GM18520 (cell line): ENCODE data around the gene SMOC2.

Source experiments
- ATAC-seq: cut with Tn5 transposase; IDR thresholded peaks from one replicate; pipeline ENCODE4 v1.9.1; 2021; ENCODE audit not compliant: unreplicated experiment

The SMOC2 gene, protein sequence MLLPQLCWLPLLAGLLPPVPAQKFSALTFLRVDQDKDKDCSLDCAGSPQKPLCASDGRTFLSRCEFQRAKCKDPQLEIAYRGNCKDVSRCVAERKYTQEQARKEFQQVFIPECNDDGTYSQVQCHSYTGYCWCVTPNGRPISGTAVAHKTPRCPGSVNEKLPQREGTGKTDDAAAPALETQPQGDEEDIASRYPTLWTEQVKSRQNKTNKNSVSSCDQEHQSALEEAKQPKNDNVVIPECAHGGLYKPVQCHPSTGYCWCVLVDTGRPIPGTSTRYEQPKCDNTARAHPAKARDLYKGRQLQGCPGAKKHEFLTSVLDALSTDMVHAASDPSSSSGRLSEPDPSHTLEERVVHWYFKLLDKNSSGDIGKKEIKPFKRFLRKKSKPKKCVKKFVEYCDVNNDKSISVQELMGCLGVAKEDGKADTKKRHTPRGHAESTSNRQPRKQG

DNA sequence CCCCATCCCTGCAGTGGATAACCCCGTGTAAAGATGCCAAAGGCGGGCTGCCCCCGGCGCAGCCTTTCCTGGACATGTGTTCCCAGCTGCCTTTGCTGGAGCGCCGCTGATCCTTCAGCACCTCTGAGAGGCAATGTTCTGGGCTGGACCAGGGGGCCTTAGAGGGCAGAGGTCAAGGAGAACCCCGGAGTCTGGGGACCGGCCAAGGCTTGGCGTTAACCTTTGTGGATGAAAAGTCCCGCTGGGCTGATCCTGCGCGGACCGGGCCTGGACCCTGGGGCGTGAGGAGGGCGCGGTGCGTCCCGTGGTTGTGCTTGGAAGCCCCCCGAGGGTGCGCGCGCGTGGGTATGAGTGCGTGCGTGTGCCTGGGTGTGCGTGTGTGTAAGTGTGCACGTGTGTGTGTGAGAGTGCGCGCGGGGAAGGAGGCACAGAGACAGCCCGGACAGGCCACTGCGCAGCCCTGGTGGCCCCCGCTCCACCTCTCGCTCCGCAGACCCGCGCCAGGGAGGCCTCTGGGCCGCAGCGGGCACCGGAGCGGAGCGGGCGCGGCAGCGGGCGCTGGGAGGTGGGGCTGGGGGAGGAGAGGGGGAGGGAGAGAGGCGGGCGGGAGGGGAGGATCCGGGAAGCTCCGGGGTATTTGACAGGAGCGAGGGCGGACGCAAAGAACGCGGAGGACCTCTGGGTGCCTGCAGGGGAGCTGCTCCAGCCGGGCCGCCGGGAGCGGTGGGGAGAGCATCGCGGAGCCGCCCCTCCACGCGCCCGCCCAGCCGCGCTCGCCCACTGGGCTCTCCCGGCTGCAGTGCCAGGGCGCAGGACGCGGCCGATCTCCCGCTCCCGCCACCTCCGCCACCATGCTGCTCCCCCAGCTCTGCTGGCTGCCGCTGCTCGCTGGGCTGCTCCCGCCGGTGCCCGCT lies at the start of gene SMOC2:
Gene SMOC2, plus strand, starts transcription at position 665 of the 914 bp plus-strand sequence. Its CDS starts 187 bp downstream, at position 852.
- no peak for ATAC-seq

DNA sequence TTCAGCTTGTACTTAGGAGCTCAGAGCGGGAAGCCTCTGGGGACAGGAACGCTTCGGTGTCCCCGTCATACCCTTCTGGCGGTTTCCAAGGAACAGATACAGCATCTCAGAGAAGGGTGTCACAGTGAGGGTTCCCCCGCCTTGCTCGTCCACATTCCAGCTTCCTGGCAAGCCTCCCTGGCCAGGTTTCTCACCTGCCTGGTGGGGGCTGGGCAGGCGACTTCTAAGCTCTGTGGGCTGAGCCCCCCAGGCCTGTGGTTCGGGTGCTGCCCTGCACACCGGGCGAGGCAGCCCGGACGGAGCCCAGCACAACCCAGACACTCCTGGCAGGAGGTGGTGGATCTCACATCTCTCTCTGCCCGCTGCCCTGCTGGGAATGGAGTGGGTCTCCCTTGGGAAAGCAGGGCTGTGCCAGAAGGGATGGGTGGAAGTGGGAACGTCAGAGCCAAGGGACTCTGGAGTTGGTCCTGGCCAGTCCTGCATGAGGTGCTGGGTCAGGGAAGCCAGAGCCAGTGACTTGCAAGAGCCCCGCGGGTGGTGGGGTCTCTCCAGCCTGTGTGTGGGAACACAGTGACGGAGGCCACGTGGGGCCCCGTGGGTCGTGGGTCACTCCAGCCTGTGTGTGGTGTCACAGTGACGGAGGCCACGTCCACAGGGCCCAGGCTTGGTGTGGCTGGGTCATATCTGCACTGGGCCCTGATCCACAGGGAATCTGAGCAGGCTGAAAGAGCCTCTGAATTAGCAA lies 47.7 kb upstream of the SMOC2 start:
- no peak for ATAC-seq

DNA sequence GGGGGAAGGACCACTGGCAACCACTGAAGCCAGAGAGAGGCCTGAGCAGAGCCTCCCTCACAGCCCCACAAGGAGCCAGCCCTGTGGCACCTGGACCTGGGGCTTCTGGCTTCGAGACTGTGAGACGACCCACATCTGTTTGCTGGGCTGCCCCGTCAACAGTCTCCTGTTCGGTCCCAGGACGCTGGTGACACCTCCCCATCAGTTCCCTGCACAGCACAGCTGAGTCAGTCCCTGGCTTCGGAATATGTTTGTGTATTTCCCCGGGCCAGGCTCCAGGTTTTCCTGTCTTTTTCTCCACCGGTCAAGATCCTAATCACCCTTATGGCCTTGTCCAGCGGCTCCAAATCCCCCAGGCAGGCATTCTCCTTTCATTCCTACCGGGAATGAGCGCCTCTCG lies 46.4 kb upstream of the SMOC2 start:
- ATAC-seq = no peak

DNA sequence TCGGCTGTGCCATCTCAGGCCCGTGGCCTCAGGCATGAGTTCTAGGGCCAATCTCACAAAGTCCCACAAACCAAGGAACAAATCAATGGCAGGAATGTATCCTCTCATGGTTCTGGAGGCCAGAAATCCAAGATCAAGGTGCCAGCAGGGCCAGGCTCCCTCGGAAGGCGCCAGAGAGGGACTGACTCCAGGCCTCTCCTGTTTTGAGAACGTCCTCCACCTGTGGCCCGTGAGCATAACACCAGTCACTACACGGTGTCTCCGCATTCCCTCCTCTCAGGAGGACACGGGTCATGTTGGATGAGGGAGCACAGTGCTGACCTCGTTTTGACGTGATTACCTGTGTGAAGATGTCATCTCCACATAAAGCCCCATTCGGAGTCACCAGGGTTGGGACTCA lies 45.0 kb upstream of the SMOC2 start:
- no peak for ATAC-seq

DNA sequence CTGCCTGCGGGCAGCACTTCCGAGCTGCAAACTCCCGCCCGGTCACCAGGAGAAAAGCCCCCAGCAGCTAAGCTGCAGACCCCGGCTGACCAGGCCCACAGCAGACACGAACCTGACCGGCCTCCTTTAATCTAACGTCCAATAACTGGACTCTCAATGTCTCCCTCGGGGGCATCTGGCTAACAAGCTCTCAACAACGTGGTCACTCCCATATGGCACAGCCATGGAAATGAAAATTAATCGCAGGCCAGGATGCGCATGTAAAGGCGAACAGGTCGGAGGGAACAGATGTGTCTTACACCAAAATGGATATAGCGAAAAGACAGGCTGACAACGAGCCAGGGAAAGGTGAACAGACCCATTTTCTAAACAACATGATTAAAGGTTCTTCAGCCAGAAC lies 44.4 kb upstream of the SMOC2 start:
- no peak for ATAC-seq

DNA sequence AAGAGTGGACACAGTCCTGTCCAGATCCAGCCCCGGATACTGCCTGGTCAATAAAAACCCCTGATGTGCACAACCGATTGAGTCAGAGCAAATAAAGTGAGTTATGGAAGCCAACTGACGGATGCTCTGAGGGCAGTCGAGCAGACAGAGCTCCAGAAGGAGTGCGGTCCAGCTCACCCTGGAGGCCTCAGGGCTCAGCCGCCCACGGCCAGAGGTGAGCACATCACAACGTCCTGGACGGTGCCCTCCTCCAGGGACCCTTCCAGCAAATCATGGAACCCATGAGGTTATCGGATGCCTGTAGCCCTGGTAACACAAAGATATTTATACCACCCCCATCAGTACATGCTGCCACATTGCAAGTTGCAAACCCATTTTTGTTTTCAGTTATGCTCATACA lies 44.0 kb upstream of the SMOC2 start:
- no peak for ATAC-seq

DNA sequence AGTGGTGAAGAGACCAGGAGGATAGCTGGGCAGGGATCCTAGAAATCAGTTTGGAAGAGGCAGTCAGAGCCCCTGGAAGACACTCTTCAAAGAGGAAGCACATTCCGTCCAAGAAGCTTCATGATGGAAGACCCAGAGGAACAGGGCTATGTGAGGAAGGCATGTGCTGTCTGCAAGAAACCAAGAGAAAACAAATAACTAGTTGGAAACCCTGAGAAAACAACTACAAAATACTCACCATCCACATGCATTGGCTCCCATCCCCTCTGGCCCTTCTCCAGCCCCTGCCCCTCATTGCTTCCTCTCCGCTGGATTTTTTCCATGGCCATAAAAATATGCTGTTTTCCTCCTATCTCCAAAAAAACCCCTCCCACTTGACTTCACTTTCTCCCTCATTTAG lies 40.9 kb upstream of the SMOC2 start:
- ATAC-seq = no peak

DNA sequence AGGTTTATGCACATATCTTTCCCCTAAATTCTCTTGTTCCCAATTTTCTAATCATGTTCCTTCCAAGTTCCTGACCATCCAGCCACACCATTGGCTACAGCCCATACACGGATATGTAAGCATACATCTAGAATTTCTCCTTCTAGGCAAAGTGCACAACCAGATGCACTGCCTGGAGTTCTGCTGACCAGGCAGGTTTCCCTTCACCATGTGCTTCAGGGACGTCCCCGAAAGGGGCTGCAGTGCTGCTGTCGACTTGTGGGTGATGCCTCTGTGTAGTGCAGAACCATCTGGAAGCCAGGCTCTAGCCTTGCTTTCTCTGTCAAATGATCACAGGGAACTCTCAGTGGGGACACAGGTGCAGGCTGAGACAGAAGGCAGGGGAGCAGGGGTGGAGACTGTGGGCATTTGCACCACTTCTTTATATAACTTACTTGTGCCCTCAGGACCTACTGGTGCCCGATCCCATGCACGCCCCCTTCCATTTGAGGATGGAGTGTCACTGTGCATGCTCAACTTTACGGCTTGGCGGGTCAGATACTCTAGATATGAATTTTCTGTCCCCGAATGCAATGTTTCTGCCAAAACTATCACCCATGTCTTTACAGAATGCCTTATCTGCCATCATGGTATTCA lies 37.5 kb upstream of the SMOC2 start:
- ATAC-seq = no peak

DNA sequence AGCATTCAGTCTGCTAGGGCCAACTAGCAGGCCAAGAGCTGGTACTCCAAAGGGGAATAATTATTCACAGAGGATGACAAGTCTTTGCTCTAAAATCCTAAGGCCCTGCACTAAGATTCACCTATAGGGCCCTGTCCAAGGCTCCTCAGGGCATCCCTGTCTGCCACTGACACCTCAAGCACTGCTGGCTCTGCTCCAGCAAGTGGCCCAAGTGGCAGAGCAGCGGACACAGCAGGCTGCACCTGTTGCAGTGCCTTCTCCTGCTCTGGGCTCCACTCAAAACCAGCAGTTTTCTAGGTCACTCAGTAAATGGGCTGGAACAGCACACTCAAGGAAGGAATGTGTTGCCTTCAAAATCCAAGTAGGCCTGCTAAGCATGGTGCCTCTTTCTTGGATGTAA lies 36.4 kb upstream of the SMOC2 start:
- ATAC-seq = no peak

DNA sequence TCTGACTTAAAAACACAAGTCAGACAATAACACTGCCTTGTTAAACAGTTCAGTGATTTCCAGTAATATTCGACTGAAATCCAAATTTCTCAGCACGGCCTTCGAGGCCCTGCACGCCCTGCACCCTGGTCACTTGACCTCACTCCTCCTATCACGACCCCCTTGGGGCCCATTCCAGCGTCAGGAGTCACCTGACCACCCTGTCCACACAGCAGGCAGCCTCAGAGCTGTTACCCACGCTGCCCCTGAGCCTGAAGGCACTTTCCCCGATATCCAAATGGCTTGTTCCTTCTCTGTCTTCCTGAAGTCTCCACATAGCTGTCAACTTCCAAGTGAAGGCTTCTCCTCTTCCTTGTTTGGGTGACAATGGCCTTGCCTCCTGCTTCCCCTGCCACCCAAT lies 33.1 kb upstream of the SMOC2 start:
- ATAC-seq = no peak

DNA sequence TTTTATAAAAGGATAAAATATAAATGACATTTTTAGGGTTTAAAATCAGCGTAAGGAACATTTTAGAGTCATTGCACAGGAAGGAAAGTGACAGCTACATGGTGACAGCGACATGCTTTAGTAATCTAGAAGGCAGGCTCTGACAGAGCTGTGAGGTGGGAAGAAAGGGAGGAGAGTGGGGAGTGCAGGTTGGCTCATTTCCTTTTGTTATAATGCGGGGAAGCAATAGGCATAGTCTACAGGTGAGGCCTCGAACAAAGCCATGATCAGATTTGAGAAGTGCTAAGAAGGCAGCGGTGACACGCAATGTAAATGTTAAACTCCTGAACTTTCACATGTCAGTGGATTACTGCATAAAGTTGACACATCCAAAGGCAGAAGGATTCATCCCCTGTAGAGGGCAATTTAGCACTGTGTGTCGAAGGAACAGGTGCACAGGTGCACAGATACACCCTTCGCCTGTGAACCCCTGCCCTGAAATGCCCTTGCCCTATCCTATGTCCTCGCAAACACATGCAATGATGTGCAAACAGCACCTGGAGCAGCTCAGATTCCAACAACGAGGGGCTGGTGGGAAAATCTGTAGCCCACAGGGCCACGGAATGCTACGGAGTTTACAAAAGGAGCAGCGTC lies 32.4 kb upstream of the SMOC2 start:
- no peak for ATAC-seq

DNA sequence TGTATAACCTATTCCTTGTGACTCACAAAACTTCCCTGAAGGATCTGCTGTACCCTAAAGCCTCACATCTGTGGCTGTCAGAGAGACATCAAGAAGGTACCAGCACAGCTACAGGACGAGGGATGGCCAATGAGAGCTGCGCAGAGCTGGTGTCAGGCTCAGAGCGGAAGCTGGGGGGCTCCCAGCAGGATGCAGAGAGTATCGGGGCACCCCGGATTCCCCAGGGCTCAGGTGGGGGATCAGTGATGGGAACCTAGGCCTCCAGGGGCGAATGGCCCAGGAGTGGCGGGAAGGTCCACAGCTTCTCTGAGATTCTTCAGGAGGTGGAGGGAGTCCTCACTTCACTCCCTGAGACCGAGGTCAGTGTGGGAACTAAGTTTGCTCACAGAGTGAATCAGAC lies 30.9 kb upstream of the SMOC2 start:
- ATAC-seq = no peak

DNA sequence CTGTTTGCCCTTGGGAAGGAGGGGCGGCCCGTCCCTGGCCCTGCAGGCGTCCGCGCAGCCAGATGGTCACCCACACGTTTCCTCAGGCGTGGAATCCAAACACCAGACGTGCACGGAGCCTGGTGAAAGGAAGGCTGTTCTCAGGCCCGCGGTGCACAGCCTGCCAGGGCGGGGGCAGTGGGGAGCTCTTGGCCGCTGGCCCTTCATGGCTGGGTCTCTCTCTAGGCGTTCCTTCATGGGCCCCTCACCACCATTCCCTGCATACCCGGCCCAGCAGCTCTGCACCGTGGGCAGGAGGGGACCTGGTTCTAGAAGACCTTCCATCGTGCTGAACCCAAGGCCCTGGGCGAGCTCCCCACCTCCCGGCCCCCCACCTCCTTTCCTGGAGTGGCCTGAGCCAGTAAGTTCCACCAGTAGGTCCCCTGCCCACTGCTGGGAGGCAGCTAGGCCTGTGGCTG lies 30.4 kb upstream of the SMOC2 start:
- no peak for ATAC-seq

DNA sequence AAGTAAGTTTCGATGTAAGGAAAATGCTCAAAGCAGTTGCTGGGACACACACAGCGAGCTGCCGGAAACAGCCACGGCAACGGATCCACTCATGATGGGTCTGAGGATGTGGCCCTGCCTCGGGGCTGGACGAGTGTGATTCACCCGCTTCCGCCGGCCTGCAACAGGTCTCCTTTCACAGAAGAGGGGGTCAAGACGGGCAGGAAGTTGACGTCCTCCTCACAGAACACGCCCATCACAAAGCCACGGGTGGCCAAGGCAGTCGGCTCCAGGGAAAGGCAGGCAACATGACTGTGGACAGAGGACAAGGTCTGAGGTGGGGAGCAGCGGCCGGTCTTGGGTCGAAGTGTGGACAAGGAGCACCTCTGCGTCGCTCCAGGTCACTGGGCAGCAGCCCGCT lies 29.9 kb upstream of the SMOC2 start:
- ATAC-seq = no peak

DNA sequence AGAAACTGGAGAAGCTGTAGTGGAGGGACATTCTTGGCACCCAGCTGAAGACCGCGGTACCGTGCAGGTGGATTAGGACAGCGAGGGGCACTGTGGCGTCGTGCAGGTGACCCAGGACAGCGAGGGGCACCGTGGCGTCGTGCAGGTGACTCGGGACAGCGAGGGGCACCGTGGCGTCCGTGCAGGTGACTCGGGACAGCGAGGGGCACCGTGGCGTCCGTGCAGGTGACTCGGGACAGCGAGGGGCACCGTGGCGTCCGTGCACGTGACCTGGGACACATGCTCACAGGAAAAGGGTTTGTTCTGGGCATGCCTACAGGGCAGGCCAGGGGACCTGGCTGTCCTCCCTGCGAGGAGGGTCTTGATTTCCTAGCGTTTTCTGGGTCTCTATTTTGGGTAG lies 29.2 kb upstream of the SMOC2 start:
- ATAC-seq = no peak

DNA sequence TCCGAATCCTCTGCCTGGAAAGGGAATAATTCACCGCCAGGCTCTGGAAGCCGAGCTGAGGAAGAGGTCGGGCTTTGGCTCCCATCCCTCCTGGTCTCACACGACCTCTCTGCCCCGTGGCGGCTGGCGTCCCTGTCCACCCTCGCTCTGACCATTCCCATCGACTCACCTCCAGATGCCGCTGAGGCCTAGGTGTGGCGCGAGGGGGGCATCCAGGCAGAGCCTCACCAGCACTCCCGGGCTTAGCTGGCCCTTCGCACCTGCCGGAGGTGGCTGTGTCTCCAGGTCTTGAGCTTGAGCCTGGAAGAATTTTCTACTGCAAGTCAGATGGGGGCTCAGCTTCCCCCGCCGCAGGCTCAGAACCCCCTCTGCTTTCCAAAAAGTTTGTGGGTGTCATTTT lies 28.5 kb upstream of the SMOC2 start:
- no peak for ATAC-seq

DNA sequence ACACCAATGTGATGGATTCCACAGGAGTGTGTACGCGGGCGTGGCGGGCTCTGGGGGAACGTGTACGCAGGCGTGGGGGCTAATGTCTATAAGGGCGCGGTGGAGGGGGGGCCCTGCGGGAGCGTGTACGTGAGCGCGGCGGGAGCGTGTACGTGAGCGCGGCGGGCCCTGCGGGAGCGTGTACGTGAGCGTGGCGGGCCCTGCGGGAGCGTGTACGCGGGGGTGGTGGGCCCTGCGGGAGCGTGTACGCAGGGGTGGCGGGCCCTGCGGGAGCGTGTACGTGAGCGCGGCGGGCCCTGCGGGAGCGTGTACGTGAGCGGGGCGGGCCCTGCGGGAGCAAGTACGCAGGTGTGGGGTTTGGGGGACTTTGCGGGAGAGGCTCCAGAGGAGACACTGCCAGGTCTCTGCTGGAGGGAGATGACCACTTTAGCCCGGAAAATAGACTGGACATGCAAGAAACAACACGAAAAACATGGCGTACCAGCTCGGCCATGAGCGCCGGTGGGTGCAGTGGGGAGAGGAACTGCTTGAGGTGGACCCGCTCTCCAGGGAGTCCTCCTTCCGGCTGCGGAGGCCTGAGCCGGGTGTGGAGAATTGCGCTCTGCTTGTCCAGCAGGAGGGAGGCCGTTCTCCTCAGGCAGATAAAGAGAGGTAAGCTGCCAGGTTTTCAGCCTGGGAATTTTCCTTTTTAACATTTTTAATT lies 27.8 kb upstream of the SMOC2 start:
- ATAC-seq = no peak

DNA sequence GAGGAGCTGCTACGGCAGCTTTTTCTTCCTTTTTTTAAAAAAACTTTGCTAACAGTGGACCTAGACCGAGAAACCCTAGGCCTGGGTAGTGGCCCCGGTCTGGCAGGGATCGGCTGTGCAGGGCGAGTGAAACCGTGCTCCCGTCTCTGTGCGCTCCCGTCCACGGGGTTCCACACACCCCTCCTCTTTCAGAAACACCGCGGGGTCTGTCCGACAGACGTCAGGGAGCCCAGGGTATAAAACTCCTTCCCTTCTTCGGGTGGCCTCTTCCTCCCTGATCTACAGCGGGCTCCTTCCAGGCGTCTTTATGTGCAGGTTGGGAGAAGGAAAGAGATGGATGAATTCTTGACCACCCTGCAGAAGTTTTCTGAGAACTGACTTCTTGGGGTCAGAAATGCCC lies 27.1 kb upstream of the SMOC2 start:
- no peak for ATAC-seq

DNA sequence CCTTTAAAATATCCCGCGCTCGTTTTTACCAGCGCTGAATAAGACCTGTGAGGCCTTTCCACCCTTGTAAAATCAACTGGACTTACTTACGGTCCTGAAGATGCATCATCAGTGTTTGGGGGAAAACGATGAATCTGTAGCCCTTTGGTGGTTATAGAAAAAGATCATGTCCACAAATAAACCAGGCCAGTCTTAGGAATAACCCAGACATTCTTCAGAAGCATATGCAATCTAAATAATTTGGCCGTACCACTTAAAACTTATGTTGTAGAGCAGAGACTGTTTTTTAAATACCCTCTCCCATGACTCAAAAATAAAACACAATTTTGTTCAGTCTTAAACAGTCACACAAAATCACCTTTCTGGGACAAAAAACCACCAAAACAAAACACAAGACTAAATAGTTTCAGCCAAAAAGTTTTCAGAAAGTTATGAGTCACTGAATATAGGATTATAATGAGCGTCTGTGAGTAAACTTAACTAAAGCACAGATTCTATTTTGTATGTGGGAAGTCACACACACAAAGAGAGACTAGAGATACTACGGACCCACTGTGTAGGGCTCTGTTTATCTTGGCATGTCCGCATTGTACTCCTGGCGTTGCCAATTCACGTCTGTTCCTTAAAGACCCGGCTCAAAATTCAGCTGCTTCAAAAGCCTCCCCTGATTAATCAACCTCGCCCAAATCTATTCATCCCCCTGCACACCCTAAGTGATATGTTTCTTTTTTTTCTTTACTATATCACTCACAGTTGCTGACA lies 26.5 kb upstream of the SMOC2 start:
- no peak for ATAC-seq
